Osteoblast (primary cell): ENCODE results near the gene RAC2. TPM values are rescaled to one million over a fixed set of nuclear protein-coding genes. Genes with fewer than 3 reads are reported as not detected.

ENCODE experiments used
- DNase-seq: peaks from one replicate; pipeline ENCODE4 v3.0.0; 2011; ENCODE audit warnings: low spot score, mixed read lengths; ENCODE audit not compliant: insufficient read length; ENCODE audit errors: missing footprints
- H2AFZ ChIP-seq: 2 replicates; pipeline ENCODE4 v1.6.0; 2011; ENCODE audit warnings: mild to moderate bottlenecking, low read length
- H3K27ac ChIP-seq: 2 replicates; pipeline ENCODE4 v1.5.1; 2011; ENCODE audit warnings: mild to moderate bottlenecking, low read depth, low read length, moderate library complexity
- H3K27me3 ChIP-seq: 2 replicates; pipeline ENCODE4 v1.6.0; 2012; ENCODE audit warnings: mild to moderate bottlenecking, control low read depth, inconsistent platforms, low read length, moderate library complexity; ENCODE audit not compliant: insufficient read depth
- H3K36me3 ChIP-seq: 2 replicates; pipeline ENCODE4 v1.5.1; 2011; ENCODE audit warnings: mild to moderate bottlenecking, low read length, control low read depth, moderate library complexity; ENCODE audit not compliant: insufficient read depth
- H3K4me1 ChIP-seq: 2 replicates; pipeline ENCODE4 v1.5.1; 2011; ENCODE audit warnings: mild to moderate bottlenecking, low read length, control low read depth, moderate library complexity; ENCODE audit not compliant: insufficient read depth
- H3K4me2 ChIP-seq: 2 replicates; pipeline ENCODE4 v1.6.0; 2011; ENCODE audit warnings: mild to moderate bottlenecking, low read length; ENCODE audit not compliant: insufficient read depth
- H3K4me3 ChIP-seq: fragments of 200-600 bp; sonication (generic); 3 replicates; pipeline ENCODE4 v1.5.1; 2012; ENCODE audit warnings: mild to moderate bottlenecking, low read length, inconsistent platforms; ENCODE audit not compliant: insufficient read depth
- H3K79me2 ChIP-seq: 2 replicates; pipeline ENCODE4 v1.6.0; 2012; ENCODE audit warnings: mild to moderate bottlenecking, low read length, control low read depth, inconsistent platforms; ENCODE audit not compliant: insufficient read depth
- H3K9me3 ChIP-seq: 2 replicates; pipeline ENCODE4 v1.5.1; 2011; ENCODE audit warnings: low read depth, low read length, control low read depth
- H4K20me1 ChIP-seq: 2 replicates; pipeline ENCODE4 v1.6.0; 2012; ENCODE audit warnings: mild to moderate bottlenecking, low read length, control low read depth; ENCODE audit not compliant: insufficient read depth
- CTCF ChIP-seq: IDR thresholded peaks from 2 replicates; pipeline ENCODE4 v1.5.1; 2011; ENCODE audit warnings: mild to moderate bottlenecking, low read depth, low read length, moderate library complexity; ENCODE audit errors: extremely low read depth
- total RNA-seq: library from RNA; depleted of rRNA; stranded (reverse); fragments of >200 nt; gene quantifications from 2 replicates; pipeline ENCODE4 v1.2.3, GENCODE V29; 2012

Gene RAC2
- total RNA-seq, 1 donor, result 14.5 TPM

GRCh38 chr22:37209140-37209845 lies 34.8 kb downstream of the RAC2 start:
- H3K4me3 ChIP-seq, result no peak overlapping the region
- no peak overlapping the region for H3K27ac ChIP-seq
- peaks cover 7% of the 10 kb centered on the region for H3K4me1 ChIP-seq
- DNase-seq, result peak; percentile 76
- H4K20me1 ChIP-seq, result peaks cover 3% of the 10 kb centered on the region
- no peak for TF ChIP-seq CTCF
- no peak overlapping the region for H2AFZ ChIP-seq
- peaks cover 32% of the 10 kb centered on the region for H3K27me3 ChIP-seq
- H3K79me2 ChIP-seq, result no peaks in the 10 kb centered on the region
- no peaks in the 10 kb centered on the region for H3K36me3 ChIP-seq
- H3K9me3 ChIP-seq, result no peaks in the 10 kb centered on the region
- no peak overlapping the region for H3K4me2 ChIP-seq

GRCh38 chr22:37208401-37209139 lies 35.5 kb downstream of the RAC2 start:
- H3K36me3 ChIP-seq, result no peaks in the 10 kb centered on the region
- no peak overlapping the region for H3K4me2 ChIP-seq
- peaks cover 25% of the 10 kb centered on the region for H3K27me3 ChIP-seq
- peaks cover 3% of the 10 kb centered on the region for H4K20me1 ChIP-seq
- no peak overlapping the region for H2AFZ ChIP-seq
- DNase-seq, result peak; percentile 54
- no peaks in the 10 kb centered on the region for H3K9me3 ChIP-seq
- no peaks in the 10 kb centered on the region for H3K79me2 ChIP-seq
- no peak overlapping the region for H3K27ac ChIP-seq
- no peak overlapping the region for H3K4me3 ChIP-seq
- no peak for TF ChIP-seq CTCF
- peaks cover 7% of the 10 kb centered on the region for H3K4me1 ChIP-seq

GRCh38 chr22:37207981-37208380 lies 36.1 kb downstream of the RAC2 start:
- Histone ChIP-seq H3K9me3 (no peaks in the 10 kb centered on the region), H3K27me3 (peaks cover 20% of the 10 kb centered on the region), H3K4me2 (no peak overlapping the region), H3K27ac (no peak overlapping the region), H3K4me1 (peaks cover 7% of the 10 kb centered on the region), H4K20me1 (peaks cover 3% of the 10 kb centered on the region), H3K36me3 (no peaks in the 10 kb centered on the region), H2AFZ (no peak overlapping the region), H3K4me3 (no peak overlapping the region), H3K79me2 (no peaks in the 10 kb centered on the region)
- no peak for TF ChIP-seq CTCF
- no peak for DNase-seq
